Fibroblast of lung (primary cell): Measurements from ENCODE around the gene SPP1. TPM values are rescaled to one million over a fixed set of nuclear protein-coding genes. Genes with fewer than 3 reads are reported as not detected.

Source experiments
- DNase-seq, 2 donors: peaks; one replicate each; pipeline versions ENCODE4 v3.0.0 to v3.0.0-alpha.2; 2010; ENCODE audit warnings: low read depth in 2 of 2
- H2AFZ ChIP-seq: 2 replicates; pipeline ENCODE4 v1.5.1; 2012; ENCODE audit warnings: low read length, control low read depth, inconsistent platforms
- H3K27ac ChIP-seq: 2 replicates; pipeline ENCODE4 v1.5.1; 2011; ENCODE audit warnings: low read length, control low read depth; ENCODE audit not compliant: insufficient read depth
- H3K27me3 ChIP-seq: 2 replicates; pipeline ENCODE4 v1.5.1; 2011; ENCODE audit warnings: mild to moderate bottlenecking, low read length; ENCODE audit not compliant: control insufficient read depth, insufficient read depth
- H3K36me3 ChIP-seq: 2 replicates; pipeline ENCODE4 v1.5.1; 2011; ENCODE audit warnings: low read length; ENCODE audit not compliant: control insufficient read depth, insufficient read depth
- H3K4me1 ChIP-seq: 2 replicates; pipeline ENCODE4 v1.5.1; 2011; ENCODE audit warnings: low read length; ENCODE audit not compliant: control insufficient read depth, insufficient read depth; ENCODE audit errors: extremely low read depth
- H3K4me2 ChIP-seq: 2 replicates; pipeline ENCODE4 v1.5.1; 2011; ENCODE audit warnings: low read length, control low read depth; ENCODE audit not compliant: insufficient read depth; ENCODE audit errors: extremely low read depth
- H3K4me3 ChIP-seq, 4 experiments: fragments of 200-600 bp in 1 of 4; sonication (generic) in 1 of 4; replicated peaks in 1 of 4; 2 replicates each; pipeline ENCODE4 v1.5.1; 2011 to 2016; ENCODE audit warnings: low read length in 4 of 4, low read depth in 3 of 4, mild to moderate bottlenecking in 3 of 4, control low read depth in 2 of 4, inconsistent platforms in 1 of 4, mixed read lengths in 1 of 4; ENCODE audit not compliant: insufficient read depth in 1 of 4; ENCODE audit errors: control extremely low read depth in 1 of 4
- H3K79me2 ChIP-seq: 2 replicates; pipeline ENCODE4 v1.5.1; 2012; ENCODE audit warnings: mild to moderate bottlenecking, low read length, inconsistent platforms; ENCODE audit not compliant: control insufficient read depth, insufficient read depth
- H3K9ac ChIP-seq: 2 replicates; pipeline ENCODE4 v1.5.1; 2011; ENCODE audit warnings: mild to moderate bottlenecking, low read length, control low read depth; ENCODE audit not compliant: insufficient read depth
- H3K9me3 ChIP-seq: 2 replicates; pipeline ENCODE4 v1.5.1; 2012; ENCODE audit warnings: low read depth, low read length; ENCODE audit not compliant: control insufficient read depth, insufficient read depth
- H4K20me1 ChIP-seq: 2 replicates; pipeline ENCODE4 v1.5.1; 2011; ENCODE audit warnings: low read length; ENCODE audit not compliant: control insufficient read depth, insufficient read depth; ENCODE audit errors: extremely low read depth
- CTCF ChIP-seq, 2 donors: IDR thresholded peaks in 1 of 2; conservative IDR thresholded peaks in 1 of 2; 1 replicate in 1 of 2; 2 replicates in 1 of 2; pipeline ENCODE4 v1.5.1; 2011 to 2012; ENCODE audit warnings: low read length in 2 of 2, control low read depth in 1 of 2, inconsistent platforms in 1 of 2, low read depth in 1 of 2, mild to moderate bottlenecking in 1 of 2
- EZH2 ChIP-seq: IDR thresholded peaks from 2 replicates; pipeline ENCODE4 v1.5.1; 2012; ENCODE audit warnings: low read length, control low read depth, mild to moderate bottlenecking; ENCODE audit errors: missing control alignments
- polyA plus RNA-seq, 2 donors: library from polyadenylated mRNA; depleted of rRNA in 1 of 2; stranded (reverse) in 1 of 2; unstranded in 1 of 2; fragments of >200 nt; gene quantifications; 2 replicates each; pipeline ENCODE4 v1.2.1, GENCODE V29; 2011 to 2012; ENCODE audit warnings: missing spikeins in 1 of 2
- total RNA-seq: library from RNA; depleted of rRNA; stranded (reverse); fragments of >200 nt; gene quantifications from 2 replicates; pipeline ENCODE4 v1.2.1, GENCODE V29; 2014

Gene SPP1
- total and polyA plus RNA-seq, 2 donors (not counting 1 experiment from before 2014, with no cell fraction given) = 0.17 to 0.59 TPM

- TF ChIP-seq CTCF (conservative IDR thresholded peaks at IDR 0.05 in 1 of 2, IDR thresholded peaks at IDR 0.05 in 1 of 2; ENCODE audit: low read depth in 1 of 2, low read length in 2 of 2) = no peak
- no peak for TF ChIP-seq EZH2
- H3K4me3 ChIP-seq = no peak overlapping the region
- no peak overlapping the region for H3K9ac ChIP-seq
- H3K27ac ChIP-seq = no peak overlapping the region
- H3K4me1 ChIP-seq = no peaks in the 10 kb centered on the region
- no peaks in the 10 kb centered on the region for H3K79me2 ChIP-seq
- DNase-seq = no peak
- no peaks in the 10 kb centered on the region for H4K20me1 ChIP-seq
- no peak overlapping the region for H3K4me2 ChIP-seq
- H3K9me3 ChIP-seq = no peaks in the 10 kb centered on the region
- H3K27me3 ChIP-seq = no peaks in the 10 kb centered on the region
- no peak overlapping the region for H2AFZ ChIP-seq
- no peaks in the 10 kb centered on the region for H3K36me3 ChIP-seq
Observed at GRCh38 chr4:87941537-87942392, 33.7 kb upstream of the SPP1 start.

GRCh38 chr4:87943660-87944149, 31.8 kb upstream of the SPP1 start:
- no peak for DNase-seq
- Histone ChIP-seq H3K9ac (no peak overlapping the region), H3K27me3 (no peaks in the 10 kb centered on the region), H3K27ac (no peak overlapping the region), H3K4me1 (no peaks in the 10 kb centered on the region), H3K4me3 (no peak overlapping the region), H2AFZ (no peak overlapping the region), H3K36me3 (no peaks in the 10 kb centered on the region), H3K4me2 (no peak overlapping the region), H4K20me1 (no peaks in the 10 kb centered on the region), H3K79me2 (no peaks in the 10 kb centered on the region), H3K9me3 (no peaks in the 10 kb centered on the region)
- TF ChIP-seq EZH2 = no peak
- no peak for TF ChIP-seq CTCF (conservative IDR thresholded peaks at IDR 0.05 in 1 of 2, IDR thresholded peaks at IDR 0.05 in 1 of 2; ENCODE audit: low read depth in 1 of 2, low read length in 2 of 2)

- DNase-seq = no peak
- no peak overlapping the region for H3K4me3 ChIP-seq
- H3K4me2 ChIP-seq = no peak overlapping the region
- no peaks in the 10 kb centered on the region for H4K20me1 ChIP-seq
- no peaks in the 10 kb centered on the region for H3K4me1 ChIP-seq
- H3K27ac ChIP-seq = no peak overlapping the region
- no peaks in the 10 kb centered on the region for H3K36me3 ChIP-seq
- no peak for TF ChIP-seq CTCF (conservative IDR thresholded peaks at IDR 0.05 in 1 of 2, IDR thresholded peaks at IDR 0.05 in 1 of 2; ENCODE audit: low read depth in 1 of 2, low read length in 2 of 2)
- TF ChIP-seq EZH2 = no peak
- no peaks in the 10 kb centered on the region for H3K79me2 ChIP-seq
- no peak overlapping the region for H2AFZ ChIP-seq
- H3K27me3 ChIP-seq = no peaks in the 10 kb centered on the region
- H3K9me3 ChIP-seq = no peaks in the 10 kb centered on the region
- no peak overlapping the region for H3K9ac ChIP-seq
Observed at GRCh38 chr4:87944967-87945366, 30.5 kb upstream of the SPP1 start.
